Fibroblast of lung (primary cell): Measurements from ENCODE around the gene DOCK4. TPM values are rescaled to one million over a fixed set of nuclear protein-coding genes. Genes with fewer than 3 reads are reported as not detected.

ENCODE experiments used
- DNase-seq, 2 donors: peaks; one replicate each; pipeline versions ENCODE4 v3.0.0 to v3.0.0-alpha.2; 2010; ENCODE audit warnings: low read depth in 2 of 2
- H2AFZ ChIP-seq: 2 replicates; pipeline ENCODE4 v1.5.1; 2012; ENCODE audit warnings: low read length, control low read depth, inconsistent platforms
- H3K27ac ChIP-seq: 2 replicates; pipeline ENCODE4 v1.5.1; 2011; ENCODE audit warnings: low read length, control low read depth; ENCODE audit not compliant: insufficient read depth
- H3K27me3 ChIP-seq: 2 replicates; pipeline ENCODE4 v1.5.1; 2011; ENCODE audit warnings: mild to moderate bottlenecking, low read length; ENCODE audit not compliant: control insufficient read depth, insufficient read depth
- H3K36me3 ChIP-seq: 2 replicates; pipeline ENCODE4 v1.5.1; 2011; ENCODE audit warnings: low read length; ENCODE audit not compliant: control insufficient read depth, insufficient read depth
- H3K4me1 ChIP-seq: 2 replicates; pipeline ENCODE4 v1.5.1; 2011; ENCODE audit warnings: low read length; ENCODE audit not compliant: control insufficient read depth, insufficient read depth; ENCODE audit errors: extremely low read depth
- H3K4me2 ChIP-seq: 2 replicates; pipeline ENCODE4 v1.5.1; 2011; ENCODE audit warnings: low read length, control low read depth; ENCODE audit not compliant: insufficient read depth; ENCODE audit errors: extremely low read depth
- H3K4me3 ChIP-seq, 4 experiments: fragments of 200-600 bp in 1 of 4; sonication (generic) in 1 of 4; replicated peaks in 1 of 4; 2 replicates each; pipeline ENCODE4 v1.5.1; 2011 to 2016; ENCODE audit warnings: low read length in 4 of 4, low read depth in 3 of 4, mild to moderate bottlenecking in 3 of 4, control low read depth in 2 of 4, inconsistent platforms in 1 of 4, mixed read lengths in 1 of 4; ENCODE audit not compliant: insufficient read depth in 1 of 4; ENCODE audit errors: control extremely low read depth in 1 of 4
- H3K79me2 ChIP-seq: 2 replicates; pipeline ENCODE4 v1.5.1; 2012; ENCODE audit warnings: mild to moderate bottlenecking, low read length, inconsistent platforms; ENCODE audit not compliant: control insufficient read depth, insufficient read depth
- H3K9ac ChIP-seq: 2 replicates; pipeline ENCODE4 v1.5.1; 2011; ENCODE audit warnings: mild to moderate bottlenecking, low read length, control low read depth; ENCODE audit not compliant: insufficient read depth
- H3K9me3 ChIP-seq: 2 replicates; pipeline ENCODE4 v1.5.1; 2012; ENCODE audit warnings: low read depth, low read length; ENCODE audit not compliant: control insufficient read depth, insufficient read depth
- H4K20me1 ChIP-seq: 2 replicates; pipeline ENCODE4 v1.5.1; 2011; ENCODE audit warnings: low read length; ENCODE audit not compliant: control insufficient read depth, insufficient read depth; ENCODE audit errors: extremely low read depth
- EZH2 ChIP-seq: IDR thresholded peaks from 2 replicates; pipeline ENCODE4 v1.5.1; 2012; ENCODE audit warnings: low read length, control low read depth, mild to moderate bottlenecking; ENCODE audit errors: missing control alignments
- polyA plus RNA-seq, 2 donors: library from polyadenylated mRNA; depleted of rRNA in 1 of 2; stranded (reverse) in 1 of 2; unstranded in 1 of 2; fragments of >200 nt; gene quantifications; 2 replicates each; pipeline ENCODE4 v1.2.1, GENCODE V29; 2011 to 2012; ENCODE audit warnings: missing spikeins in 1 of 2
- total RNA-seq: library from RNA; depleted of rRNA; stranded (reverse); fragments of >200 nt; gene quantifications from 2 replicates; pipeline ENCODE4 v1.2.1, GENCODE V29; 2014
- TF ChIP-seq, protein P1 (sequence below), 2 donors: IDR thresholded peaks in 1 of 2; conservative IDR thresholded peaks in 1 of 2; 1 replicate in 1 of 2; 2 replicates in 1 of 2; pipeline ENCODE4 v1.5.1; 2011 to 2012; ENCODE audit warnings: low read length in 2 of 2, control low read depth in 1 of 2, inconsistent platforms in 1 of 2, low read depth in 1 of 2, mild to moderate bottlenecking in 1 of 2

Gene DOCK4
- total and polyA plus RNA-seq, 2 donors (not counting 1 experiment from before 2014, with no cell fraction given): 20.8 to 39.3 TPM

DNA sequence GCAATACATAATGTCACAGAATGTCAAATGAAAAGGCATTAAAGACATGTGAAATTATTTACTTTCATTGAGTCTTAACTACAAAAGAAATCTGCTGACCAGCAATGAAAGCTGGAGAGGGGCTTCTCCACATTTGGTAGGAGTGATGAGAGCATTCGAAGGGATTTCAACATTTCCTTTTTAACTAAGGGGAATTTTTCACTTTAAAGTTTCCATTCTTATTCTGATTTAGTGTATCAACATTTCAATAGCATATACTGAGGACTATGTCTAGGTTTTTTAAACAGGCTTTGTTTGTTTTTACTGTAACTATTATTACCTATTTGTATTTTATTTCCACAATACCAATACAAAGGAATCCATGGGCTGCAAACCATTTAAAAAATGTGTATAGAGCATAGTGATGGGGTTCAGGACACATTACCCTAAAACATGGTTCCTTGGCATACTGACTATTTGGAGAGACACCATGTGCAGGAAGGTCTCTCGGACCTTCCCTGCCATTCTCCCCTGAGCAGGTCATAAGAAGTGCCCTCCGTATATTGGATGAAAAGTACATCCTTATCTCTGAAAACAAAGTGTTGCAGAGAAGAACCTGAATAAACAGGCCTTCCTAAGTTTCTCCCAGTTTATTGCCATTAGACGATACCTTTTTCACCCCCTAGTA lies 278.7 kb downstream of the DOCK4 start:
- Histone ChIP-seq H3K4me2 (no peak overlapping the region), H2AFZ (no peak overlapping the region), H3K27ac (no peak overlapping the region), H3K27me3 (no peaks in the 10 kb centered on the region), H3K4me3 (no peak overlapping the region), H4K20me1 (no peaks in the 10 kb centered on the region), H3K79me2 (no peaks in the 10 kb centered on the region), H3K9me3 (no peaks in the 10 kb centered on the region), H3K4me1 (peaks cover 2% of the 10 kb centered on the region), H3K36me3 (no peaks in the 10 kb centered on the region), H3K9ac (no peak overlapping the region)
- DNase-seq: no peak
- TF ChIP-seq, protein P1, sequence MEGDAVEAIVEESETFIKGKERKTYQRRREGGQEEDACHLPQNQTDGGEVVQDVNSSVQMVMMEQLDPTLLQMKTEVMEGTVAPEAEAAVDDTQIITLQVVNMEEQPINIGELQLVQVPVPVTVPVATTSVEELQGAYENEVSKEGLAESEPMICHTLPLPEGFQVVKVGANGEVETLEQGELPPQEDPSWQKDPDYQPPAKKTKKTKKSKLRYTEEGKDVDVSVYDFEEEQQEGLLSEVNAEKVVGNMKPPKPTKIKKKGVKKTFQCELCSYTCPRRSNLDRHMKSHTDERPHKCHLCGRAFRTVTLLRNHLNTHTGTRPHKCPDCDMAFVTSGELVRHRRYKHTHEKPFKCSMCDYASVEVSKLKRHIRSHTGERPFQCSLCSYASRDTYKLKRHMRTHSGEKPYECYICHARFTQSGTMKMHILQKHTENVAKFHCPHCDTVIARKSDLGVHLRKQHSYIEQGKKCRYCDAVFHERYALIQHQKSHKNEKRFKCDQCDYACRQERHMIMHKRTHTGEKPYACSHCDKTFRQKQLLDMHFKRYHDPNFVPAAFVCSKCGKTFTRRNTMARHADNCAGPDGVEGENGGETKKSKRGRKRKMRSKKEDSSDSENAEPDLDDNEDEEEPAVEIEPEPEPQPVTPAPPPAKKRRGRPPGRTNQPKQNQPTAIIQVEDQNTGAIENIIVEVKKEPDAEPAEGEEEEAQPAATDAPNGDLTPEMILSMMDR (conservative IDR thresholded peaks at IDR 0.05 in 1 of 2, IDR thresholded peaks at IDR 0.05 in 1 of 2; ENCODE audit: low read depth in 1 of 2, low read length in 2 of 2): no peak
- TF ChIP-seq EZH2: no peak

DNA sequence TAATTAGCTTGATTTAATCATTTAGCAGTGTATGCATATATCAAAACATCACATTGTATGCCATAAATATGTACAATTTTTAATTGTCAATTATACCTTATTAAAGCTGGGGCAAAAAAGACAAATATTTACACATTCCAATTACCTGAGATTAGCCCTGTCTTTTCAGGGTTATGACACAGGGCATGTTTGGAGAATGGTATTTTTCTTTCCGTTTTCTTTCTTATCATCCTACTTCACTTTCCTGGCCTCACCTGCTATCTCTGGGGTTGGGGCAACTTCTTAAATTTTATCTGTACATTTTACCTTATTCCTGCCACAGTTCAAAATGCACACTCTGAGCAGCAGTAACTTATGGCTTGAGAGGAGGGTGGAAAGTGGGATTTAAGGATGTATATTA lies 285.9 kb downstream of the DOCK4 start:
- Histone ChIP-seq H3K27me3 (no peaks in the 10 kb centered on the region), H3K36me3 (no peaks in the 10 kb centered on the region), H3K4me1 (no peaks in the 10 kb centered on the region), H3K9me3 (no peaks in the 10 kb centered on the region), H3K9ac (no peak overlapping the region), H3K27ac (no peak overlapping the region), H3K4me2 (no peak overlapping the region), H4K20me1 (no peaks in the 10 kb centered on the region), H3K4me3 (no peak overlapping the region), H3K79me2 (no peaks in the 10 kb centered on the region), H2AFZ (no peak overlapping the region)
- TF ChIP-seq EZH2: no peak
- TF ChIP-seq, protein P1 (conservative IDR thresholded peaks at IDR 0.05 in 1 of 2, IDR thresholded peaks at IDR 0.05 in 1 of 2; ENCODE audit: low read depth in 1 of 2, low read length in 2 of 2): no peak
- no peak for DNase-seq

DNA sequence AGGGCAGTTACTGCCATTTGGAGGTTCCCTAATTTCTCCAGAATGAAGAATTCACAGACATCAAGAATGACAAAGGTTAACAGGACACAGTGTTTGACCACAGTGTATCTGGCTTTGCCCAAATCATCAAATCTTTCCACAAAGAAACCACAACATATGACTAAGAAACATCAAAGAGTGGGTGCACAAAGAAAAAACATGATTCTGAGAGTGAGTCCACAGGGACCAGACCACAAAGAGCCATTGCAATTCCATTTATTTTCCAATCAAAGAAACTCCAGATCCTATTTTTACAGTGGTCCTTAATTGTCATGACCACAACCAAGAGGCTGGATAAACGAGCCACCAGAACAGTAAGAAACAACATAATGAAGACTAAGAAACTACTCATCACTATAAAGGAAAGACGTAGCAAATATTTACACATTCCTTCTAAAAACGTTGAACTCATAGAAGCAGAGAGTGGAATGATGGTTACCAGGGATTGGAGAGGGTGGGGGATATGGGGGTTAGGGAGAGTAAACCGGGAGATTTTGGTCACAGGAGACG lies 286.5 kb downstream of the DOCK4 start:
- H3K79me2 ChIP-seq: no peaks in the 10 kb centered on the region
- no peaks in the 10 kb centered on the region for H3K27me3 ChIP-seq
- H3K9ac ChIP-seq: no peak overlapping the region
- H3K4me2 ChIP-seq: no peak overlapping the region
- no peaks in the 10 kb centered on the region for H3K4me1 ChIP-seq
- no peak overlapping the region for H3K27ac ChIP-seq
- no peak overlapping the region for H3K4me3 ChIP-seq
- H4K20me1 ChIP-seq: no peaks in the 10 kb centered on the region
- TF ChIP-seq EZH2: no peak
- TF ChIP-seq, protein P1 (conservative IDR thresholded peaks at IDR 0.05 in 1 of 2, IDR thresholded peaks at IDR 0.05 in 1 of 2; ENCODE audit: low read depth in 1 of 2, low read length in 2 of 2): no peak
- DNase-seq: peak; percentile 5 to 84
- H3K36me3 ChIP-seq: no peaks in the 10 kb centered on the region
- H2AFZ ChIP-seq: no peak overlapping the region
- H3K9me3 ChIP-seq: no peaks in the 10 kb centered on the region
